Vagina (tissue), 2 donors: ENCODE results near the gene NXPH4.

ENCODE experiments used
- POLR2A ChIP-seq, 2 donors: fragments of 450-650 bp; IDR thresholded peaks; one replicate each; pipeline ENCODE4 v1.6.1; 2017; ENCODE audit warnings: antibody characterized with exemption in 2 of 2, mild to moderate bottlenecking in 2 of 2, moderate library complexity in 2 of 2
- POLR2AphosphoS5 ChIP-seq, 2 donors: sonication (generic); formaldehyde crosslinking; IDR thresholded peaks; one replicate each; pipeline ENCODE4 v1.9.0; 2017; ENCODE audit warnings: antibody characterized with exemption in 2 of 2, mild to moderate bottlenecking in 2 of 2, low read depth in 1 of 2; ENCODE audit not compliant: insufficient read depth in 1 of 2
- TF ChIP-seq, protein P1 (sequence below), 3 experiments: fragments of 450-650 bp in 2 of 3; fragments of 200-600 bp in 1 of 3; sonication (generic) in 1 of 3; IDR thresholded peaks; one replicate each; pipeline ENCODE4 v1.5.1; 2017 to 2019; ENCODE audit warnings: antibody characterized with exemption in 3 of 3, mild to moderate bottlenecking in 2 of 3, moderate library complexity in 2 of 3

DNA sequence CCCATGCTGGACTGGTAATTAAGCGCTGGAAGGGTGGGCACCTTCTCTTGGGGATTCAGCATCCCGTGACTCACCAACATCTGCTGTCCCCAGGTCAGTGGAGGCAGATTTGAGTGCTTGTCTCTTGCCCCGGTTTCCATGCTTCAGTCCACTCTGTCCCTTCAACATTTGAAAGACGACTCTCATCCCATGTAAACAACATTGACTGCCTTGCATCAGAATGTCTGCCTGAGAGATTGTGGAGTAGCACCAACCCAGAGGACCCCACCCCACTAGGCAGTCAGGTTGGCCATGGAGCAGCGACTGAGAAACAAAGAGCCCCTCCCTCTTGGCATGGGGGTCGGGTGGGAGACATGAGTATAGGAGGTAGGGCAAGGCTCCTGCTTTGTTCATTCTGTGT lies 39.3 kb downstream of the NXPH4 start:
- TF ChIP-seq POLR2AphosphoS5 (IDR thresholded peaks at IDR 0.05; ENCODE audit: insufficient read depth in 1 of 2, low read depth in 1 of 2), result no peak
- TF ChIP-seq POLR2A (IDR thresholded peaks at IDR 0.05), result no peak
- TF ChIP-seq, protein P1, sequence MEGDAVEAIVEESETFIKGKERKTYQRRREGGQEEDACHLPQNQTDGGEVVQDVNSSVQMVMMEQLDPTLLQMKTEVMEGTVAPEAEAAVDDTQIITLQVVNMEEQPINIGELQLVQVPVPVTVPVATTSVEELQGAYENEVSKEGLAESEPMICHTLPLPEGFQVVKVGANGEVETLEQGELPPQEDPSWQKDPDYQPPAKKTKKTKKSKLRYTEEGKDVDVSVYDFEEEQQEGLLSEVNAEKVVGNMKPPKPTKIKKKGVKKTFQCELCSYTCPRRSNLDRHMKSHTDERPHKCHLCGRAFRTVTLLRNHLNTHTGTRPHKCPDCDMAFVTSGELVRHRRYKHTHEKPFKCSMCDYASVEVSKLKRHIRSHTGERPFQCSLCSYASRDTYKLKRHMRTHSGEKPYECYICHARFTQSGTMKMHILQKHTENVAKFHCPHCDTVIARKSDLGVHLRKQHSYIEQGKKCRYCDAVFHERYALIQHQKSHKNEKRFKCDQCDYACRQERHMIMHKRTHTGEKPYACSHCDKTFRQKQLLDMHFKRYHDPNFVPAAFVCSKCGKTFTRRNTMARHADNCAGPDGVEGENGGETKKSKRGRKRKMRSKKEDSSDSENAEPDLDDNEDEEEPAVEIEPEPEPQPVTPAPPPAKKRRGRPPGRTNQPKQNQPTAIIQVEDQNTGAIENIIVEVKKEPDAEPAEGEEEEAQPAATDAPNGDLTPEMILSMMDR (IDR thresholded peaks at IDR 0.05), result no peak
